GM12878 (cell line): ENCODE measurements around the gene YWHAQ. TPM values are rescaled to one million over a fixed set of nuclear protein-coding genes. Genes with fewer than 3 reads are reported as not detected.

ENCODE experiments used
- ATAC-seq: fragments of 200-7000 bp; cut with Tn5 transposase; 3 replicates; pipeline ENCODE4 v1.9.1; 2020; ENCODE audit warnings: mild to moderate bottlenecking, moderate library complexity
- BruUV-seq: library from RNA; stranded (reverse); fragments of 400-500 nt; replicated peaks from 2 replicates; lab custom pipeline; 2021; lab: Mats Ljungman, UMichigan
- CTCF ChIA-PET: fragments of 300-600 bp; sonication (Branson Sonifier 250); formaldehyde crosslinking; extraction: SDS; loops from one replicate; lab custom pipeline; 2021; ENCODE audit warnings: inconsistent platforms; lab: Yijun Ruan, JAX
- POLR2A ChIA-PET: fragments of 350-600 bp; formaldehyde crosslinking; extraction: SDS; loops from one replicate; lab custom pipeline; 2021; ENCODE audit warnings: inconsistent platforms; lab: Charles Lee
- RAD21 ChIA-PET: fragments of 300-600 bp; sonication (Branson Sonifier 250); formaldehyde crosslinking; loops from one replicate; lab custom pipeline; 2023; ENCODE audit warnings: antibody characterized with exemption; ENCODE audit not compliant: unreplicated experiment; lab: Charles Lee
- SMC1A ChIA-PET: fragments of 300-600 bp; sonication (Branson Sonifier 250); formaldehyde crosslinking; loops from one replicate; lab custom pipeline; 2023; ENCODE audit not compliant: unreplicated experiment, uncharacterized antibody; lab: Charles Lee
- DNase-seq: peaks from one replicate; pipeline ENCODE4 v3.0.0-alpha.2; 2011; ENCODE audit warnings: low read depth, low spot score
- FAIRE-seq: peaks from 3 replicates; lab custom pipeline; 2011; peaks lifted over from hg19 to GRCh38; lab: Jason Lieb, UNC
- H2AFZ ChIP-seq: 2 replicates; pipeline ENCODE4 v1.6.0; 2011; ENCODE audit warnings: low read depth, low read length, control low read depth; ENCODE audit not compliant: control insufficient read depth
- H3K27ac ChIP-seq: 2 replicates; pipeline ENCODE4 v1.5.1; 2011; ENCODE audit warnings: control low read depth; ENCODE audit not compliant: control insufficient read depth, insufficient read depth
- H3K27me3 ChIP-seq, 2 experiments: replicated peaks in 1 of 2; 2 replicates each; pipeline versions ENCODE4 v1.6.0 to v1.6.1; 2011; ENCODE audit warnings: low read length in 1 of 2; ENCODE audit not compliant: control insufficient read depth in 2 of 2, insufficient read depth in 2 of 2
- H3K36me3 ChIP-seq, 2 experiments: 2 replicates each; pipeline ENCODE4 v1.5.1; 2011; ENCODE audit warnings: low read length in 1 of 2; ENCODE audit not compliant: control insufficient read depth in 2 of 2, insufficient read depth in 2 of 2
- H3K4me1 ChIP-seq: 2 replicates; pipeline ENCODE4 v1.6.1; 2011; ENCODE audit warnings: mild to moderate bottlenecking, low read length, moderate library complexity, mixed read lengths; ENCODE audit not compliant: control insufficient read depth, insufficient read depth
- H3K4me2 ChIP-seq: 2 replicates; pipeline ENCODE4 v1.6.0; 2011; ENCODE audit warnings: control low read depth; ENCODE audit not compliant: control insufficient read depth, insufficient read depth
- H3K4me3 ChIP-seq: fragments of 200-600 bp; sonication (generic); 2 replicates; pipeline ENCODE4 v1.5.1; 2016
- H3K79me2 ChIP-seq: 2 replicates; pipeline ENCODE4 v1.6.0; 2011; ENCODE audit warnings: low read length; ENCODE audit not compliant: control insufficient read depth, insufficient read depth
- H3K9ac ChIP-seq: 2 replicates; pipeline ENCODE4 v1.8.0; 2011; ENCODE audit warnings: low read length, control low read depth, mixed read lengths; ENCODE audit not compliant: control insufficient read depth, insufficient read depth
- H3K9me3 ChIP-seq: replicated peaks from 3 replicates; pipeline ENCODE4 v1.5.1; 2011; ENCODE audit warnings: mild to moderate bottlenecking, low read length; ENCODE audit not compliant: control insufficient read depth, insufficient read depth
- H4K20me1 ChIP-seq: 2 replicates; pipeline ENCODE4 v1.6.0; 2011; ENCODE audit not compliant: control insufficient read depth, insufficient read depth
- ATF2 ChIP-seq: IDR thresholded peaks from 2 replicates; pipeline ENCODE4 v1.6.1; 2012; ENCODE audit warnings: low read length, inconsistent platforms
- ATF3 ChIP-seq: IDR thresholded peaks from 2 replicates; pipeline ENCODE4 v1.6.1; 2011; ENCODE audit warnings: low read depth, mild to moderate bottlenecking, low read length, moderate library complexity, borderline replicate concordance; ENCODE audit errors: extremely low read depth
- CEBPB ChIP-seq, 2 experiments: fragments of 150-350 bp in 1 of 2; IDR thresholded peaks; 2 replicates each; pipeline ENCODE4 v1.6.1; 2012 to 2014; ENCODE audit warnings: low read depth in 2 of 2, low read length in 2 of 2, borderline replicate concordance in 1 of 2, inconsistent platforms in 1 of 2
- CHD1 ChIP-seq: IDR thresholded peaks from 2 replicates; pipeline ENCODE4 v1.6.1; 2012; ENCODE audit warnings: low read depth, low read length, improper control_type of control experiment
- FOXK2 ChIP-seq: fragments of 450-650 bp; IDR thresholded peaks from 2 replicates; pipeline ENCODE4 v1.6.1; 2017; ENCODE audit warnings: mild to moderate bottlenecking, moderate library complexity
- IRF5 ChIP-seq: fragments of 450-650 bp; IDR thresholded peaks from 2 replicates; pipeline ENCODE4 v1.6.1; 2017; ENCODE audit warnings: borderline replicate concordance
- LARP7 ChIP-seq: fragments of 450-650 bp; IDR thresholded peaks from 2 replicates; pipeline ENCODE4 v1.6.1; 2017; ENCODE audit warnings: mild to moderate bottlenecking
- MEF2A ChIP-seq: IDR thresholded peaks from 2 replicates; pipeline ENCODE4 v1.6.1; 2011; ENCODE audit warnings: low read depth, mild to moderate bottlenecking, low read length, moderate library complexity; ENCODE audit not compliant: insufficient read depth
- MYB ChIP-seq: fragments of 150-350 bp; IDR thresholded peaks from 2 replicates; pipeline ENCODE4 v1.6.1; 2014; ENCODE audit warnings: mild to moderate bottlenecking, low read depth, low read length, borderline replicate concordance
- RBBP5 ChIP-seq: fragments of 200-600 bp; sonication (generic); conservative IDR thresholded peaks from 2 replicates; pipeline ENCODE4 v1.6.1; 2016
- RCOR1 ChIP-seq: conservative IDR thresholded peaks from 2 replicates; pipeline ENCODE4 v1.6.1; 2012; ENCODE audit warnings: low read depth, low read length, improper control_type of control experiment
- RUNX3 ChIP-seq: IDR thresholded peaks from 2 replicates; pipeline ENCODE4 v1.6.1; 2012; ENCODE audit warnings: low read length, inconsistent platforms
- SPI1 ChIP-seq: IDR thresholded peaks from 2 replicates; pipeline ENCODE4 v1.6.1; 2011; ENCODE audit warnings: low read depth, mild to moderate bottlenecking, low read length, moderate library complexity, borderline replicate concordance; ENCODE audit not compliant: insufficient read depth
- STAT1 ChIP-seq: fragments of 450-650 bp; conservative IDR thresholded peaks from 2 replicates; pipeline ENCODE4 v1.6.1; 2014; ENCODE audit warnings: antibody characterized with exemption, mild to moderate bottlenecking
- TAF1 ChIP-seq: IDR thresholded peaks from 2 replicates; pipeline ENCODE4 v1.6.1; 2011; ENCODE audit warnings: mild to moderate bottlenecking, low read depth, low read length, borderline replicate concordance
- TCF7 ChIP-seq: IDR thresholded peaks from 2 replicates; pipeline ENCODE4 v1.6.1; 2014; ENCODE audit warnings: antibody characterized with exemption, borderline replicate concordance
- ZNF24 ChIP-seq: fragments of 450-650 bp; IDR thresholded peaks from 2 replicates; pipeline ENCODE4 v1.6.1; 2017; ENCODE audit warnings: antibody characterized with exemption, mild to moderate bottlenecking
- ZNF622 ChIP-seq: fragments of 450-650 bp; IDR thresholded peaks from 2 replicates; pipeline ENCODE4 v1.6.1; 2017; ENCODE audit warnings: mild to moderate bottlenecking, inconsistent platforms
- WGBS: methylation state at CpG from one replicate; pipeline ENCODE4 v1.1.6; 2016; ENCODE audit warnings: low lambda C conversion rate; ENCODE audit not compliant: insufficient replicate concordance, insufficient coverage; ENCODE audit errors: missing lambda C conversion rate; 5-methylcytosine and 5-hydroxymethylcytosine counted together
- in situ Hi-C: fragments of 300-500 bp; cut with MboI; formaldehyde crosslinking; loops from 9 replicates; pipeline ENCODE4 v1.14.3; 2018; ENCODE audit warnings: mixed read lengths
- intact Hi-C: fragments of 100-400 bp; cut with micrococcal nuclease; formaldehyde crosslinking; loops from one replicate; pipeline ENCODE4 v1.14.2; 2022; ENCODE audit not compliant: unreplicated experiment
- polyA plus RNA-seq, 11 experiments: library from polyadenylated mRNA; depleted of rRNA in 4 of 11; unstranded in 6 of 11; stranded (reverse) in 5 of 11; fragments of >200 nt; fragmentation: Nextera tagmentation in 4 of 11; fragmentation: Illumina TruSeq in 1 of 11; extraction: Ambion mirVana in 4 of 11; extraction: Trizol in 1 of 11; gene quantifications; 1 replicate in 1 of 11; 2 replicates in 10 of 11; pipeline versions ENCODE4 v1.2.1 to v1.2.3, GENCODE V29; 2011 to 2016; ENCODE audit warnings: inconsistent platforms in 2 of 11, missing spikeins in 2 of 11, low read depth in 1 of 11
- total RNA-seq, 4 experiments: library from RNA; depleted of rRNA in 3 of 4; stranded (reverse); fragments of >200 nt in 3 of 4; fragmentation: Illumina TruSeq in 1 of 4; extraction: Trizol in 1 of 4; gene quantifications; 2 replicates each; pipeline versions ENCODE4 v1.2.1 to v1.2.3, GENCODE V29; 2013 to 2021

The YWHAQ gene
- total and polyA plus RNA-seq, 10 of the 15 experiments (the other 5 are each of a cell fraction or from before 2014, with no cell fraction given) = 63.0 to 515 (median 219) TPM

- H3K36me3 ChIP-seq = peaks cover 2 to 10% of the 10 kb centered on the region in 2 experiments
- CTCF ChIA-PET = interaction anchor here (0.6 kb wide), 1 partner anchor 234 kb away, joined by 3 read pairs; no protein-coding TSS in a partner anchor
Measured at GRCh38 chr2:9601397-9601796, 29.4 kb downstream of the YWHAQ start.

More at GRCh38 chr2:9601397-9601796, 29.4 kb downstream of the YWHAQ start:
- H3K27ac ChIP-seq = no peak overlapping the region
- H3K4me3 ChIP-seq = no peak overlapping the region
- no peaks in the 10 kb centered on the region for H3K4me1 ChIP-seq
- no peak for ATAC-seq
- H3K4me2 ChIP-seq = no peak overlapping the region
- ChIA-PET SMC1A (interaction anchor here (1.0 to 1.6 kb wide), 3 partner anchors 8 to 65 kb away, joined by 3 to 5 read pairs (median 5); no protein-coding TSS in a partner anchor), RAD21 (no interaction called here), POLR2A (interaction anchor here (1.2 kb wide), 1 partner anchor 46 kb away, joined by 3 read pairs; the partner anchor contains the start of gene ADAM17)
- FAIRE-seq = no peak
- 97% methylated on average over 5 of the region's 5 CpGs for WGBS
- H4K20me1 ChIP-seq = no peaks in the 10 kb centered on the region
- peaks cover 10% of the 10 kb centered on the region; the same call in 2 of the 3 replicates for H3K9me3 ChIP-seq
- H2AFZ ChIP-seq = no peak overlapping the region
- no peak for DNase-seq
- TF ChIP-seq ZNF24 = no peak
- no peak for TF ChIP-seq TAF1
- no peak for TF ChIP-seq CHD1
- no peak for TF ChIP-seq ZNF622
- no peak for TF ChIP-seq CEBPB (IDR thresholded peaks at IDR 0.05; ENCODE audit: borderline replicate concordance in 1 of 2, low read depth in 2 of 2, low read length in 2 of 2)
- no peak for TF ChIP-seq MEF2A
- no peak for TF ChIP-seq MYB
- no peak for TF ChIP-seq TCF7
- TF ChIP-seq SPI1 = no peak
- no peak for TF ChIP-seq RCOR1
- TF ChIP-seq ATF2 = no peak
- no peak for TF ChIP-seq STAT1
- TF ChIP-seq RUNX3 = no peak
- no peak for TF ChIP-seq FOXK2
- no peak for TF ChIP-seq RBBP5
- TF ChIP-seq LARP7 = no peak
- TF ChIP-seq IRF5 = no peak
- TF ChIP-seq ATF3 = no peak
- H3K79me2 ChIP-seq = peaks cover 62% of the 10 kb centered on the region
- intact Hi-C loops (no loop called here), in situ Hi-C loops (no loop called here)
- no TSS peak for BruUV-seq
- H3K9ac ChIP-seq = no peak overlapping the region
- no peaks in the 10 kb centered on the region for H3K27me3 ChIP-seq
